Measurements from ENCODE around the gene PLPPR1.

Gene PLPPR1

GRCh38 chr9:101027733-101028345 is 688 bp upstream of the PLPPR1 start:
- no peak overlapping the region for H3K27ac ChIP-seq
- ChIA-PET CTCF (no interaction called here), POLR2A (ENCODE audit: low non-redundant PET) (no interaction called here)
- DNase-seq (ENCODE audit: low spot score) = no peak
- no peak for TF ChIP-seq CTCF (conservative IDR thresholded peaks at IDR 0.05; ENCODE audit: low read depth)

GRCh38 chr9:101029315-101030085 is 973 bp downstream of the PLPPR1 start:
- TF ChIP-seq CTCF (conservative IDR thresholded peaks at IDR 0.05; ENCODE audit: low read depth) = no peak
- CTCF ChIA-PET = no interaction called here
- DNase-seq (ENCODE audit: low spot score) = no peak
- no peak overlapping the region for H3K27ac ChIP-seq
- POLR2A ChIA-PET (ENCODE audit: low non-redundant PET) = no interaction called here

GRCh38 chr9:101030086-101030391 is 1.5 kb downstream of the PLPPR1 start:
- TF ChIP-seq CTCF (conservative IDR thresholded peaks at IDR 0.05; ENCODE audit: low read depth) = no peak
- POLR2A ChIA-PET (ENCODE audit: low non-redundant PET) = no interaction called here
- CTCF ChIA-PET = no interaction called here
- DNase-seq (ENCODE audit: low spot score) = no peak
- H3K27ac ChIP-seq = no peak overlapping the region

- no peak overlapping the region for H3K27ac ChIP-seq
- ChIA-PET POLR2A (ENCODE audit: low non-redundant PET) (no interaction called here), CTCF (no interaction called here)
- no peak for TF ChIP-seq CTCF (conservative IDR thresholded peaks at IDR 0.05; ENCODE audit: low read depth)
- DNase-seq (ENCODE audit: low spot score) = no peak
Observed at GRCh38 chr9:101032426-101032825, 3.9 kb downstream of the PLPPR1 start.

- ChIA-PET POLR2A (ENCODE audit: low non-redundant PET) (no interaction called here), CTCF (no interaction called here)
- no peak overlapping the region for H3K27ac ChIP-seq
- no peak for DNase-seq (ENCODE audit: low spot score)
- no peak for TF ChIP-seq CTCF (conservative IDR thresholded peaks at IDR 0.05; ENCODE audit: low read depth)
Observed at GRCh38 chr9:101034222-101034621, 5.7 kb downstream of the PLPPR1 start.

- ChIA-PET CTCF (no interaction called here), POLR2A (ENCODE audit: low non-redundant PET) (no interaction called here)
- no peak overlapping the region for H3K27ac ChIP-seq
- TF ChIP-seq CTCF (conservative IDR thresholded peaks at IDR 0.05; ENCODE audit: low read depth) = no peak
- no peak for DNase-seq (ENCODE audit: low spot score)
Observed at GRCh38 chr9:101035098-101035497, 6.6 kb downstream of the PLPPR1 start.
